Panc1 (cell line): ENCODE measurements around the gene IER3. TPM values are rescaled to one million over a fixed set of nuclear protein-coding genes. Genes with fewer than 3 reads are reported as not detected.

ENCODE experiments used
- ATAC-seq: fragments of 200-7000 bp; cut with Tn5 transposase; 2 replicates; pipeline ENCODE4 v1.9.1; 2020; ENCODE audit warnings: mild to moderate bottlenecking, moderate library complexity
- BruUV-seq: library from RNA; stranded (reverse); fragments of 400-500 nt; replicated peaks from 2 replicates; lab custom pipeline; 2021; lab: Mats Ljungman, UMichigan
- CTCF ChIA-PET: fragments of 300-600 bp; sonication (Branson Sonifier 250); formaldehyde crosslinking; loops from one replicate; lab custom pipeline; 2022; ENCODE audit warnings: antibody characterized with exemption; lab: Charles Lee
- POLR2A ChIA-PET: fragments of 300-600 bp; sonication (Branson Sonifier 250); formaldehyde crosslinking; loops from one replicate; lab custom pipeline; 2022; ENCODE audit warnings: antibody characterized with exemption; lab: Charles Lee
- DNase-seq: peaks from one replicate; pipeline ENCODE4 v3.0.0-alpha.2; 2010; ENCODE audit warnings: low read depth, low spot score
- H3K27ac ChIP-seq: 2 replicates; pipeline ENCODE4 v1.5.1; 2011; ENCODE audit warnings: mild to moderate bottlenecking, low read length, inconsistent platforms
- H3K27me3 ChIP-seq: fragments of 200-500 bp; sonication (Bioruptor generic); 2 replicates; pipeline ENCODE4 v1.6.0; 2014; ENCODE audit warnings: low read length, inconsistent platforms; ENCODE audit not compliant: control insufficient read depth, insufficient read depth
- H3K36me3 ChIP-seq: fragments of 200-500 bp; sonication (Bioruptor generic); 2 replicates; pipeline ENCODE4 v1.5.1; 2014; ENCODE audit warnings: inconsistent platforms, mild to moderate bottlenecking, low read length, moderate library complexity; ENCODE audit not compliant: control insufficient read depth, insufficient read depth
- H3K4me1 ChIP-seq: 2 replicates; pipeline ENCODE4 v1.5.1; 2011; ENCODE audit warnings: inconsistent platforms, mild to moderate bottlenecking, low read length, moderate library complexity; ENCODE audit not compliant: control insufficient read depth, insufficient read depth
- H3K4me3 ChIP-seq, 2 experiments: 2 replicates each; pipeline ENCODE4 v1.5.1; 2011 to 2012; ENCODE audit warnings: low read depth in 2 of 2, low read length in 2 of 2, mild to moderate bottlenecking in 2 of 2, inconsistent platforms in 1 of 2, moderate library complexity in 1 of 2
- H3K9me3 ChIP-seq: fragments of 200-500 bp; sonication (Bioruptor generic); 2 replicates; pipeline ENCODE4 v1.5.1; 2014; ENCODE audit warnings: low read depth, mild to moderate bottlenecking, inconsistent platforms, low read length, moderate library complexity; ENCODE audit not compliant: control insufficient read depth, insufficient read depth
- POLR2AphosphoS5 ChIP-seq: IDR thresholded peaks from 2 replicates; pipeline ENCODE4 v1.6.1; 2012; ENCODE audit warnings: mild to moderate bottlenecking, low read depth, low read length, moderate library complexity
- SIN3A ChIP-seq: IDR thresholded peaks from 2 replicates; pipeline ENCODE4 v1.6.1; 2012; ENCODE audit warnings: low read depth, mild to moderate bottlenecking, low read length, moderate library complexity, borderline replicate concordance; ENCODE audit not compliant: insufficient read depth
- TCF7L2 ChIP-seq: IDR thresholded peaks from 2 replicates; pipeline ENCODE4 v1.6.1; 2011; ENCODE audit warnings: mild to moderate bottlenecking, low read depth, low read length, inconsistent platforms
- in situ Hi-C: cut with HindIII; loops from 2 replicates; pipeline ENCODE4 v1.10.0; 2016; ENCODE audit warnings: low sequenced_read_pairs, low pct_unique_long_range_greater_than_20kb
- intact Hi-C: fragments of 100-400 bp; cut with micrococcal nuclease; formaldehyde crosslinking; loops from one replicate; pipeline ENCODE4 v1.10.0; 2022; ENCODE audit not compliant: unreplicated experiment
- total RNA-seq: library from RNA; stranded (reverse); gene quantifications from one replicate; pipeline ENCODE4 v1.2.1, GENCODE V29; 2021; ENCODE audit not compliant: unreplicated experiment
- TF ChIP-seq, protein P1 (sequence below): fragments of 450-650 bp; IDR thresholded peaks from 2 replicates; pipeline ENCODE4 v1.5.1; 2017; ENCODE audit warnings: mild to moderate bottlenecking
- TF ChIP-seq, protein P2 (sequence below), 2 experiments: IDR thresholded peaks; 2 replicates each; pipeline ENCODE4 v1.6.1; 2011 to 2012; ENCODE audit warnings: low read depth in 2 of 2, control low read depth in 1 of 2, low read length in 1 of 2, mild to moderate bottlenecking in 1 of 2, moderate library complexity in 1 of 2; ENCODE audit not compliant: insufficient read depth in 1 of 2

Gene IER3
- total RNA-seq, 1 experiment from 2014 or later = 106 TPM

DNA sequence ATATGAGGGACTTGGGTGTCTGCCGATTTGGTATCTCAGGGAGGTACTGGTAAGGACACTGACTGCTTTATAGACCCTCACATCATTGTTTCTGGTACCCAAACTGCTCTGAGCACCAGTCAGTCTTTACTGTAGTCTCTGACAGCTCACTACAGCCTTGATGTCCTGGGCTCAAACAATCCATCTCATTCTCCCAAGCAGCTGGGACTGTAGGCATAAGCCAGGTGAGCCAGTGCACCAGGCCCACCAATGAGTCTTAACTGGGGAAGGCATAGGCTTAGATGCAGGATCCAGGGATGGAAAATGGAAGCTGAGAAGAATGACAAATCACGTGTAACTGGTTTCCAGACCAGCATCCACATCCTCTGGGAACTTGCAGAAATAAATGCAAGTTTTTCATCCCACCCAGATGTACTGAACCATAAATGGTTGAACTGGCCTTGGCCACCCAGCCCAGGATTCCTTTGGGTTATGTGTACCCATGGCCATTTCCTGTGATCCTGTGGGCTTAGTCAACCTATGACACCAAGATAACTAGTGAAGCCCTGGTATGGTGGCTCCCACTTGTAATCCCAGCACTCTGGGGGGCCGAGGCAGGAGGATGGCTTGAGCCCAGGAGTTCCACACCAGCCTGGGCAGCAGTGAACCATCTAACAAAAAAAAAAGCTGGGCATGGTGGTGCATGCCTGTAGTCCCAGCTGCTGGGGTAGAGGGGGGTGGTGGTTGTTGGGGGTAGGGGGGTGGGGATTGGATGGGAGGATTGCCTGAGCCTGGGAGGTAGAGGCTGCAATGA lies 18.4 kb downstream of the IER3 start:
- intact Hi-C loops = loop anchor here (5.0 kb wide), 1 partner anchor 151 kb away; no protein-coding TSS in a partner anchor
- Histone ChIP-seq H3K9me3 (no peaks in the 10 kb centered on the region), H3K4me1 (peaks cover 29% of the 10 kb centered on the region), H3K36me3 (peaks cover 26% of the 10 kb centered on the region), H3K4me3 (no peak overlapping the region), H3K27ac (peak overlapping the region; percentile 60), H3K27me3 (no peaks in the 10 kb centered on the region)
- in situ Hi-C loops = no loop called here
- TF ChIP-seq, protein P1, sequence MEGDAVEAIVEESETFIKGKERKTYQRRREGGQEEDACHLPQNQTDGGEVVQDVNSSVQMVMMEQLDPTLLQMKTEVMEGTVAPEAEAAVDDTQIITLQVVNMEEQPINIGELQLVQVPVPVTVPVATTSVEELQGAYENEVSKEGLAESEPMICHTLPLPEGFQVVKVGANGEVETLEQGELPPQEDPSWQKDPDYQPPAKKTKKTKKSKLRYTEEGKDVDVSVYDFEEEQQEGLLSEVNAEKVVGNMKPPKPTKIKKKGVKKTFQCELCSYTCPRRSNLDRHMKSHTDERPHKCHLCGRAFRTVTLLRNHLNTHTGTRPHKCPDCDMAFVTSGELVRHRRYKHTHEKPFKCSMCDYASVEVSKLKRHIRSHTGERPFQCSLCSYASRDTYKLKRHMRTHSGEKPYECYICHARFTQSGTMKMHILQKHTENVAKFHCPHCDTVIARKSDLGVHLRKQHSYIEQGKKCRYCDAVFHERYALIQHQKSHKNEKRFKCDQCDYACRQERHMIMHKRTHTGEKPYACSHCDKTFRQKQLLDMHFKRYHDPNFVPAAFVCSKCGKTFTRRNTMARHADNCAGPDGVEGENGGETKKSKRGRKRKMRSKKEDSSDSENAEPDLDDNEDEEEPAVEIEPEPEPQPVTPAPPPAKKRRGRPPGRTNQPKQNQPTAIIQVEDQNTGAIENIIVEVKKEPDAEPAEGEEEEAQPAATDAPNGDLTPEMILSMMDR = no peak
- no peak for TF ChIP-seq SIN3A
- TF ChIP-seq POLR2AphosphoS5 = peak; percentile 96
- ChIA-PET POLR2A (interaction anchor here (0.6 kb wide), 1 partner anchor 47 kb away, joined by 3 read pairs; no protein-coding TSS in a partner anchor), CTCF (interaction anchor here (0.5 to 1.7 kb wide), 3 partner anchors 46 to 96 kb away, joined by 3 to 4 read pairs (median 4); partner anchors contain the start of gene DHX16)
- ATAC-seq = peak; percentile 65
- no TSS peak for BruUV-seq
- no peak for DNase-seq

DNA sequence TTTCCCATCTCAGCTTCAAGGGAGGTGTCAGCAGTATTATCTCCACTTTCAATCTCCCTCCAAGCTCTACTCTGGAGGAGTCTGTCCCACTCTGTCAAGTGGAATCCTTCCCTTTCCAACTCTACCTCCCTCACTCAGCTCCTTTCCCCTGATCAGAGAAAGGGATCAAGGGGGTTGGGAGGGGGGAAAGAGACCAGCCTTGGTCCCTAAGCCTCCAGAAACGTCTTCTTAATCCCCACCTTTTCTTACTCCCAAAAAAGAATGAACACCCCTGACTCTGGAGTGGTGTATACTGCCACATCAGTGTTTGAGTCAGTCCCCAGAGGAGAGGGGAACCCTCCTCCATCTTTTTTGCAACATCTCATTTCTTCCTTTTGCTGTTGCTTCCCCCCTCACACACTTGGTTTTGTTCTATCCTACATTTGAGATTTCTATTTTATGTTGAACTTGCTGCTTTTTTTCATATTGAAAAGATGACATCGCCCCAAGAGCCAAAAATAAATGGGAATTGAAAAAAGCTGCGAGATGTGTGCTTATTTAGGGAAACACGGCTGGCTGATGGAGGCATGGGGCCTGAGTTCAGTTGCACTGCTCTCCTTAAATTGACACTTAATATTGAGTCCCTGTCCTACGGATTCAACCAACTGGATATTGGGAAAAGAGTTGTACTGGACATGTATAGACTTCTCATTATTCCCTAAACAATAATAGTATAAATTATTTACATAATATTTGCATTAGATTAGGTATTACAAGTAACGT lies 19.3 kb downstream of the IER3 start:
- ChIA-PET CTCF (interaction anchor here (1.1 kb wide), 1 partner anchor 53 kb away, joined by 4 read pairs; the partner anchor contains the start of gene DHX16), POLR2A (interaction anchor here (0.7 kb wide), 1 partner anchor 100 kb away, joined by 5 read pairs; no protein-coding TSS in a partner anchor)
- DNase-seq = no peak
- TF ChIP-seq, protein P1 = no peak
- TF ChIP-seq SIN3A (0 out of 2 replicates have a peak, but pooled peaks have one; percentile 45), TCF7L2 (no peak), POLR2AphosphoS5 (peak; percentile 53)
- TF ChIP-seq, protein P2, sequence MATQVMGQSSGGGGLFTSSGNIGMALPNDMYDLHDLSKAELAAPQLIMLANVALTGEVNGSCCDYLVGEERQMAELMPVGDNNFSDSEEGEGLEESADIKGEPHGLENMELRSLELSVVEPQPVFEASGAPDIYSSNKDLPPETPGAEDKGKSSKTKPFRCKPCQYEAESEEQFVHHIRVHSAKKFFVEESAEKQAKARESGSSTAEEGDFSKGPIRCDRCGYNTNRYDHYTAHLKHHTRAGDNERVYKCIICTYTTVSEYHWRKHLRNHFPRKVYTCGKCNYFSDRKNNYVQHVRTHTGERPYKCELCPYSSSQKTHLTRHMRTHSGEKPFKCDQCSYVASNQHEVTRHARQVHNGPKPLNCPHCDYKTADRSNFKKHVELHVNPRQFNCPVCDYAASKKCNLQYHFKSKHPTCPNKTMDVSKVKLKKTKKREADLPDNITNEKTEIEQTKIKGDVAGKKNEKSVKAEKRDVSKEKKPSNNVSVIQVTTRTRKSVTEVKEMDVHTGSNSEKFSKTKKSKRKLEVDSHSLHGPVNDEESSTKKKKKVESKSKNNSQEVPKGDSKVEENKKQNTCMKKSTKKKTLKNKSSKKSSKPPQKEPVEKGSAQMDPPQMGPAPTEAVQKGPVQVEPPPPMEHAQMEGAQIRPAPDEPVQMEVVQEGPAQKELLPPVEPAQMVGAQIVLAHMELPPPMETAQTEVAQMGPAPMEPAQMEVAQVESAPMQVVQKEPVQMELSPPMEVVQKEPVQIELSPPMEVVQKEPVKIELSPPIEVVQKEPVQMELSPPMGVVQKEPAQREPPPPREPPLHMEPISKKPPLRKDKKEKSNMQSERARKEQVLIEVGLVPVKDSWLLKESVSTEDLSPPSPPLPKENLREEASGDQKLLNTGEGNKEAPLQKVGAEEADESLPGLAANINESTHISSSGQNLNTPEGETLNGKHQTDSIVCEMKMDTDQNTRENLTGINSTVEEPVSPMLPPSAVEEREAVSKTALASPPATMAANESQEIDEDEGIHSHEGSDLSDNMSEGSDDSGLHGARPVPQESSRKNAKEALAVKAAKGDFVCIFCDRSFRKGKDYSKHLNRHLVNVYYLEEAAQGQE (IDR thresholded peaks at IDR 0.05; ENCODE audit: insufficient read depth in 1 of 2, low read depth in 2 of 2, low read length in 1 of 2) = no peak
- Histone ChIP-seq H3K9me3 (no peaks in the 10 kb centered on the region), H3K4me1 (peaks cover 29% of the 10 kb centered on the region), H3K36me3 (peaks cover 32% of the 10 kb centered on the region), H3K27me3 (no peaks in the 10 kb centered on the region), H3K27ac (peak overlapping the region; percentile 66), H3K4me3 (no peak overlapping the region; a peak in 1 of 4 replicates)
- intact Hi-C loops (loop anchor here (5.0 kb wide), 1 partner anchor 152 kb away; no protein-coding TSS in a partner anchor), in situ Hi-C loops (no loop called here)
- no peak for ATAC-seq
- no TSS peak for BruUV-seq
